Right ventricle myocardium superior (tissue), 1 donor: ENCODE measurements around the gene PARVB. TPM values are rescaled to one million over a fixed set of nuclear protein-coding genes. Genes with fewer than 3 reads are reported as not detected.

Experiments
- ATAC-seq: fragments of 200-7000 bp; cut with Tn5 transposase; one replicate; pipeline ENCODE4 v1.9.1; 2020; ENCODE audit warnings: mild to moderate bottlenecking; ENCODE audit not compliant: poor library complexity
- DNase-seq: peaks from one replicate; pipeline ENCODE4 v3.0.0-alpha.2; 2020
- intact Hi-C: fragments of 100-400 bp; cut with DNase I; formaldehyde crosslinking; loops from one replicate; pipeline ENCODE4 v1.11.2; 2022
- total RNA-seq: library from RNA; stranded (reverse); fragmentation: NEBNext Ultra II Directional; extraction: Animal tissue kit (Norgen Biotek cat#: 25700); gene quantifications from one replicate; pipeline ENCODE4 v1.2.1, GENCODE V29; 2021
- donor health status: DM: no; HTN: yes; CAD: no; lungs with severe emphysema.

The PARVB gene
- total RNA-seq, 1 donor from 2014 or later: 194 TPM

DNA sequence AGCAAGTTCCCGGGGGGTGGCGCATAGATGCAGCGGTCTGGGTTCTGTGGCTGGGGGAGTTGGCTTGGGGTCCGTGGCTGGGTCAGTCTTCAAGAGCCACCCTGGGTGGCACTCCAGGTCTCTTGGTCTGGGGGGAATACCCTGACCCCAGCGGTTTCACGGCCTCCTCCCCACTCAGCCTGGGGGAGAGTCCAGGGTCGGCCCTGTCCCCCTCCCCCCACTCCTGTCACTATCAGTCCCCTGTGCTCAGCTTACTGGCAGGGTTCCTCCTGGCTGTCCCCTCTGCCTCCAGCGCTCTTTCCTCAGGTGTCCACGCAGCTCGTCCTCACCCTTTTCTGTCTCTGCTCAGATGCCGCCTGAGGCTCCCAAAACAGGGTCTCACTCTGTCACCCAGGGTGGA is 88.1 kb downstream of the PARVB start:
- ATAC-seq (peak; percentile 52), DNase-seq (peak; percentile 38)
- intact Hi-C loops: no loop called here

DNA sequence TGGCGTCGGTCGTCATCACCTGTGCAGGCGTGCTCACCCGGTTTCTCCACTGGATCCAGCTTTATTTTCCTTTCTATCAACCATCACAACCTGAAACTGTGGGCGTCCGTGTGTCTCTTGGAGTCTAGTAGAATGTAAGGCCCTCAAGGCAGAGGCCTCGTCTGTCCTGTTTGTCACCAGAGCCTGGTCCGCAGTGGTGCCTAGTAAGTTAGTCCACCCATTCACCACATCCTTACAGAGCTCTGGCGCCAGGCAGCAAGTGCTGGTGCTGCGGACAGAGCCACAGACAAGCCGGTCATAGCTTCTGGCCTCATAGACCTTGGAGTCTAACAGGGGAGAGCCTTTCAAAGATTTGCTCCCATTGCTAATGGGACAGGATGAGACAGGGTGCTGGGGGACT is 92.2 kb downstream of the PARVB start:
- ATAC-seq: peak; percentile 12
- intact Hi-C loops: no loop called here
- DNase-seq: peak; percentile 19

DNA sequence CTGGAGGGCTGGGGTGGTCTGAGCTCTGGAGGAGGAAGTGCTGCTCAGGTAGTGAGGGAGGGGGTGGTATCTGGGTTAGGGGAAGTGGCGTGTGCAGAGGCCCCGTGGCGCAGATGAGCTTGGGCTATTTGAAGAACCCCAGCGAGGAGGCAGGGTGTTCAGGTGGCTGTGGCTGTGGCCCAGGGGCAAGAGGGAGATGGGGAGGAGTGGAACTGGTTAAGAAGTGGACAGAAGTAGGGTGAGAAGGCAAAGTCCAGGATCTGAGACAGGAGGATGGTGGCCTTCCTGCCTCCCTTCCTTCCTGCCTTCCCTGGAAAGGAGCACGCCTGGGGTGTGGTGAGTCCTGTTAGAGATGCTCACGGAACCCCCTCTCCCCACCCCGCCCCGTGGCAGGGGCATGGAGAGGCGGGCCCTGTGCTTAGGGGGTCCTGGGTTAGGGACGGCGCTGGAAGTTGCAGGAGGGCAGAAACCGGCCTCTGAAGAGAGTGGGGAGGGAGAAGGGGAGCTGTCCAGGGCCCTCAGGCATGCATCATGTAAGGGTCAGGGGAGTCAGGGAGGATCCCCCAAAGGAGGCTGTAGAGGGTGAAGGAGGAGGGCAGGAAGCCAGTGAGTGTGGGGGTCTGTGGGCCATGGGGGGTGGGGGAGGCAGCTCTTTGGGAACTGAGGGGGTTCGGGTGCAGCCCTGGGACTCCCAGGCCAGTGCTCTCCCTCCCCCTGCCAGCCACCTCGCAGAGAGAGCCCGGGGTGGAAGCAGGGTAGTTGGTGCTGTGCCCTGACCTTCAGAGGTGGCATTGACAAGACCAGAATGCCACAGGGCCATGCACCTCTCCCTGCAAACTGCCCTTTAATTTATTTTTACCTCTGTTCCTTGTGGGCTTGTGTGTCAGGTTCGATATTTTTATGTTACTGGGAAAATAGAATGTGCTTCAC is 92.9 kb downstream of the PARVB start:
- ATAC-seq: peak; percentile 91
- DNase-seq: peak; percentile 63
- intact Hi-C loops: no loop called here

DNA sequence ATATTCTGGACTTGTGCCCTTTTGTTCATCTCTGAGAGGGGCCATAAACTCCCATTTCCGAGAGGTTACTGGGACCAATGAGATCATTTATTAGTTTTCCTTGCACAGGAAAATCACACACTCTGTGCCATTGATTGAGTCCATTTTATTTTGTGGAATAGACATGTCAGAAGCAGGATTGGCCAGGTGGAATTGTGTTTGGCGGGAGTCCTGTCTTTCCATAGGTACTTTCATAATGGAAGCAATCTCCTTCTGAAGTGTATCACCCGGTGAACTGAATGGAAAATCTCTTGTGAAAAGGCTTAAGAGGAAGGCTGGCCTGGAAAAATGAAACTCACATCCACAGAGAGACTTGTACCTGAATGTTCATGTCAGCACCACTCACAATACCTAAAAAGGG is 93.6 kb downstream of the PARVB start:
- intact Hi-C loops: no loop called here
- ATAC-seq: no peak
- DNase-seq: no peak

DNA sequence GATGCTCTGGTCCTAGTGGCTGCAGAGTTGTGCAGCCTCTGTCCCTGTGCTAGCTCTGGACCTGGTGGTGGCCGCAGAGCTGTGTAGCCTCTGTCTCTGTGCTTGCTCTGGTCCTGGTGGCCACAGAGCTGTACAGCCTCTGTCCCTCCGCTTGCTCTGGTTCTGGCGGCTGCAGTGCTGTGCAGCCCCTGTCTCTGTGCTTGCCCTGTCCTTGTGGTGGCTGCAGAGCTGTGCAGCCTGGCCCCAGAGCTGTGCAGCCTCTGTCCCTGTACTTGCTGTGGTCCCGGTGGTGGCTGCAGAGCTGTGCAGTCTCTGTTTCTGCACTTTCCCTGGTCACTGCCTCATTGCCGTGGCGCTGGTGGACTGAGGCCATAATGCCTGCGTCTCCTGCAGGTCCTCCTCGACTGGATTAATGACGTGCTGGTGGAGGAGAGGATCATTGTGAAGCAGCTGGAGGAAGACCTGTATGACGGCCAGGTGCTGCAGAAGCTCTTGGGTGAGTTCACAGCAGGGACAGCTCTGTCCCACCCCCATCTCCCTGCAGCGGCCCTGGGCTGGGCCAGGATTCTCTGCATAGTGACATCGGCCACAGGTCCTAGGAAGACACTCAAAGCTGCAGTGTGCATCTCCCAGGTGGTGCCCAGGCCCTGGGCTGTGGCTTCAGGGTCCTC is 94.7 kb downstream of the PARVB start:
- no peak for ATAC-seq
- peak; percentile 19 for DNase-seq
- intact Hi-C loops: no loop called here

DNA sequence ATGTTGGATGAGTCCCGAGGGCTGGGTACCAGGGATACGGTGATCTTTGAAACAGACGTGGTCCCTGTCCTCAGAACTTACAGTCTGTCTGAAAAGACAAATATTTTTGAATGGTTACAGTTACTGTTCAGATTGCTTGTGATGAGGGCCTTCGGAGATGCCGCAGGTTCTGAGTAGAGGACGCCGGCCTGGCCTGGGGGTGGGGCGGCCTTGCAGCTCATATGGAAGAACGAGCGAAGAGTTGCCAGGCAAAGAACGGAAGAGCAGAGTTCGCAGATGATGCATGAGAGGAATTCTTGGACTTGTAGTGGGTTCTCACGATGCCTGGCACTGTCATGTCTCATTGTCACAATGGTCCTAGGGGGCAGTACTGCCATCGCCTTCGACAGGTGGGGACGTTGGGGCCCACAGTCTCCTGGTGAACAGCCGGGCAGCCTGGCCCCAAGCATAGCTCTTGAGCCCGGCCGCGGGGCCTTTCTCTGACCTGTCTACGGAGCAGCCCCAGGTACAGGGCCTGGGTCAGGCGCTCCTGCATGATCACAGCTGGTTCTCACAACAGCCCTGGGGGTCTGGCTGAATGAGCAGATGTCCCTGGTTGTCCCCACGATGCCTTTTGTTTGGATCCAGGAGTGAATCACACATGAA is 95.7 kb downstream of the PARVB start:
- ATAC-seq: no peak
- intact Hi-C loops: no loop called here
- peak; percentile 27 for DNase-seq

DNA sequence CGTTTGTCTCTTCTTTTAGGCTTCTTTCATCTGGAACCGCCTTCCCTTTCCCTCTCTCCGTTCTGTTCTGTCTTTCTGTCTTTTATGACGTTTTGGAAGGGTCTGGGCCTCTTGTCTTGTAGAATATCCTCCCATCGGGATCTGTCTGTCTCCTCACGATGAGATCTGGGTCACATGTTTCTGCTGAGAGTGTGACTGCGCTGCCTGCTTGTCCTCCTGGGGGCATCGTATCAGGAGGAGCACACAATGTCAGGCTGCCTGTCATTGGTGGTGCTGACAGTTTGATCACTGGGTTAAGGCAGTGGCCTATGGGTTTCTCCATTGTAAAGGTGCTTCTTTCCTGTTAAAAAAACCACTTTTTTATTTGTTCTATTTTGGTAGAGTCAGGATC is 96.2 kb downstream of the PARVB start:
- ATAC-seq: no peak
- intact Hi-C loops: no loop called here
- no peak for DNase-seq

DNA sequence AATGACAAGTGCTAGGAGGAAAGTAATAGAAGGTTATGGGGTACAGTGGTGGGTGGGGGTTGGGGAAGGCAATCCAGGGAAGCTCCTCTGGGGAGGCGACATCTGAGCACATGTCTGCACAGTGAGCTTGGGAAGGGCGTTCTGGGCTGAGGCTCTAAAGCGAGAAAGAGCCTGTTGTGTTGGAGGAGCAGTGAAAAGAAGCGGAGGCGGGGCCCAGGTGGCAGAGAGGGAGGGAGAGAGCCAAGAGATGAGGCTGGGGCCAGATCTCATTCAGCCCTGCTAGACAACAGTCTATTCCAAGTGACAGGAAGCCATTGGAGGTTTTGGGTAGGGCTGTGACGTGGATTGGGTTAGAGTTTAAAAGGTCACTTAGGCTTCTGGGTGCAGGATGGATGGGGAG is 101.3 kb downstream of the PARVB start:
- ATAC-seq: no peak
- DNase-seq: peak; percentile 18
- intact Hi-C loops: no loop called here

DNA sequence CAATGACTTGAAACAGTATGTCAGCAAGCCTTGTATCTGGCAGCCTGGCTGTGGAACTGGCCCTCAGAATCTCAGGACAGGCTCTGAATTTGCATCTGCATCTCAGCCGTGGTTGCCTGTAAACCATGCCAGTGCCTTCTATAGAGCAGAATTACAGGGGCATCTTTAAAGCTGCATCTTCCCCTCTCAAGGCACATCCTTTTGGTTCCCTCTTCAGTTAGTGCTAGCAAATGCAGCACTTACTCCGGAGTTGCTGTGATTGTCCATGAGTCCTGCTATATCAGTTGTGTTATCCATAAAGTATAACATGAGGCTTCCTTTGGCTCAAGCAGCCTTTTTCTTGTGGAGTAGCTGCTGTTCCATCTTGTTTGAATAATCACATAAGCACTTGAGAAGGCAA is 102.7 kb downstream of the PARVB start:
- ATAC-seq: no peak
- intact Hi-C loops: no loop called here
- DNase-seq: peak; percentile 6

DNA sequence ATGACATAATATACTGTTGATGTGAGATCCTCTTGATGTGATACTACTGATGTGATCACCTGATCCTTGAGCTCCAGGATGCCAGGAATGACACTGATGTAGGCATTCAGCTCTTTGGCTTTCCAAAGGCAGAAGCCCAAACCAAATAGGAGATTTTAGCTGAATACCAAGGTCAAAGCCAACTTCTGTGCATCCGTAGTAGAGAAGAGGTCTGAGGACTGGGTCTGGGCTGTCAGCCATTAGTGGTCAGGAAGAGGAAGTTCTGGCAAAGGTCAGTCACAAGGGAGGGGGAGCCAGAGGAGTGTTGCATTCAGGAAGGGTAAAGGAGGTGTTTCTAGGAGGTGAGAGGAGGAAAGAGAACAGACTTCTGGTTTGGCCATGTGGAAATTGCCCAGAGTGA is 103.3 kb downstream of the PARVB start:
- DNase-seq (peak; percentile 38), ATAC-seq (peak; percentile 66)
- intact Hi-C loops: no loop called here

DNA sequence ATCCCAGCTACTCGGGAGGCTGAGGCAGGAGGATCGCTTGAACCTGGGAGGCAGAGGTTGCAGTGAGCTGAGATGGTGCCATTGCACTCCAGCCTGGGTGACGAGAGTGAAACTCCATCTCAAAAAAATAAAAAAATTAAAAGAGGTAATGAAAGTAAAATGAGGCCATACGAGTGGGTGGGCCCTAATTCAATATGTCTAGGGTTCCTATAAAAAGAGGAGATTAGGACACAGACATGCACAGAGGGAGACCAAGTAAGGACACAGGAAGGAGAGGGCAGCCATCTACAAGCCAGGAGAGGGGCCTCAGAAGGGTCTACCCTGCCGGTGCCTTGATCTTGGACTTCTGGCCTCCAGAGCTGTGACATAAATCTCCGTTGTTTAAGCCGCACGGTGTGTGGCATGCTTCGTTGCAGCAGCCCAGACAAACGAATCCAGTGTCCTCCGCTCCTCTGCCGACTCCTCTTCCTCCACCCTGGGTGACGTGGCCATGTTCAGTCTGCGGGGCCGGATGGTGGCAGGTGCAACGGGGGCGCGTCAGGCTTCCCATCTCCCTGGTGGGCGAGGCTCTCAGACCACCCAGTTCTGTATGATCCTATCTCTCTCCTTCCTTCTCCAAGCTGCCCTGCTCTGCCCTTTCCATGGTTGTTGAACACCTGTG is 105.0 kb downstream of the PARVB start:
- intact Hi-C loops: no loop called here
- no peak for ATAC-seq
- DNase-seq: peak; percentile 26

DNA sequence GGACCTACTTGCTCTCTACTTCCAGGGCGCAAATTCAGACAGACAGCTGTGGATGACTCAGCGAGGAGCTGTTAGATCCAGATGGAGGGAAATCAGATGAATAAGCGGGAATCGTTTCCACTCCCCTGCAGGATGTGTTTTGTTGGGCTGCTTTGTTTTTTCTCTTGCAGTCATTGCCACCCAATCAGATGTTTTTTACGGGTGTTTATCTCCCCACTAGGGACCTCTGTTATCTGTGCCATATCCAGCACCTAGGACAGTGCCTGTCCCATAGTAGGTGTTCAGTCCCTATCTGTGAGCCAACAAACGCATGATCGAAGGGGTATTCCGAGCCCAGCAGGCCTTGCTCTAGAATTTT is 105.5 kb downstream of the PARVB start:
- DNase-seq (no peak), ATAC-seq (no peak)
- intact Hi-C loops: no loop called here

DNA sequence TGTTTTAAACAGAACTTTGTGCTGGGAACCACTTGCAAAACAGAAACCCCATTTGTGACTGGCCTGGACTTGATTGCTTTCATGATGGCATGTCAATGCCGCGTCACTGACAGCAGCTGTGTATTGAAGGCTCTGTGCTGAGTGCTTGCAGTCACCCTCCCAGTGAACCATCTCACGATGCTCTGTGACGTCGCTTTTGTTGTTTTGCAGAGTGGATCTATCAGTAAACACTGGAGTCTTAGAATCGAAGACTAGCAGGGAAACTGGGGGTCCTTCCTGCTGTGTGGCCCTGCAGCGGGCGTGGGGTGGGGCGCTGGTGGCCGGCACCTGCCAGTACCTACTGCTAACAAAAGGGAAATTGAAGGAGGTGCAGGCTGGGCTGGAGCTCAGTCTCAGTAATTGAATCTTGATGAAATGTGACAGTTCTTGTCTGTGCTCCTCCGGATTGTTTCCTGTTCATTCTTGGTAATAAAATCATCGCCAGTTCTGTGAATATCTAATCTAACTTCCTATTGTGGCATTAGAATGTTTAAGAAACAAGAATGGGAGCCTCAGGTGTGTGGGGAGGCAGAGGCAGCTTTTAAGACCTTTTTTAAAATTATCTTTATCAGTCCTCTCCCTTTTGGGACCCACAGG is 106.1 kb downstream of the PARVB start:
- DNase-seq: peak; percentile 16
- intact Hi-C loops: no loop called here
- ATAC-seq: no peak

DNA sequence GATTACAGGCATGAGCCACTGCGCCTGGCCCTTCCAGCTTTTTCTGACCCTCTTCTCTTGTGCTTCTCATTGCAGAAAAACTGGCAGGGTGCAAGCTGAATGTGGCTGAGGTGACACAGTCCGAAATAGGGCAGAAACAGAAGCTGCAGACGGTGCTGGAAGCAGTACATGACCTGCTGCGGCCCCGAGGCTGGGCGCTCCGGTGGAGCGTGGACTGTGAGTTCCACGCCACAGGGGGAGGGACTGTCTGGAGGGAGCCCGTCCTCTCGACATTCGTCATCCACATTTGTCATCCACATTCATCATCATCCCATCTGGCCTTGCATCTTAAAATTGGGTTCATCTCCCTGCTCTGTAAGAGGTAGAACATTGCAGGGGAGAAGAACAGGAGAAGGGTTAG is 107.3 kb downstream of the PARVB start:
- intact Hi-C loops: no loop called here
- DNase-seq: peak; percentile 8
- no peak for ATAC-seq

DNA sequence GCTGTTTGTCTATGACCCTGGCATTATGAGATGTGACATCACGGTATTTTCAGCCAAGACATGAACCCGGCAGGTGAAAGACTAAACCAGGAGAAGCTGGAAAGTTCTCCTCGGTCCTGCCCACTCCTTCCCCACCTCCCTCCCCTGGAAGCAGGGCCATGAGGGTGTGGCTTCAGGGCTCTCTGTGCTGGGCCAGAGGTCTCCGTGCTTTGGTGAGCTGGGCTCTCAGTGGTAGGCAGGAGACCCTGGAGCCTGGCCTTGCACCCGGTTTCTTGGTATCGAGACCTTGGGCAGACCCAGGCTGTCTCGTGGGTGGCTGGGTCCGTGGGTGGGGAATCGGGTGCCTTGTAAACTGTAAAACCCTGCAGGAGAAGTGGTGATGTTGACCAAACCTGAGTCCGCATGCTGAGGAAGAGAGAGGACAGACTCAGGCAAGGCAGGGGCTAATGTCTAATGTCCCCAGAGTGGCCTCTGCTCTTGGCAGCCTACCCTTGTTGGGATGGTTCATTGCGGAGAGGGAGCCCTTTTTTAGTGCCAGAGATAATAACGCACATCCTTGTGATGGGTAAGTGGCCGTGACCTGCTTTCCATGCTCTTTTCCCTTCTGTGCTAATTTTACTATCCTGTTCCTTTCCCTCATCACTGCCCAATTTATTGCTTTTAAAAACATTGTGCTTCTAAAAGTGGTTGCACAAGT is 108.0 kb downstream of the PARVB start:
- intact Hi-C loops: no loop called here
- DNase-seq: peak; percentile 37
- peak; percentile 37 for ATAC-seq

DNA sequence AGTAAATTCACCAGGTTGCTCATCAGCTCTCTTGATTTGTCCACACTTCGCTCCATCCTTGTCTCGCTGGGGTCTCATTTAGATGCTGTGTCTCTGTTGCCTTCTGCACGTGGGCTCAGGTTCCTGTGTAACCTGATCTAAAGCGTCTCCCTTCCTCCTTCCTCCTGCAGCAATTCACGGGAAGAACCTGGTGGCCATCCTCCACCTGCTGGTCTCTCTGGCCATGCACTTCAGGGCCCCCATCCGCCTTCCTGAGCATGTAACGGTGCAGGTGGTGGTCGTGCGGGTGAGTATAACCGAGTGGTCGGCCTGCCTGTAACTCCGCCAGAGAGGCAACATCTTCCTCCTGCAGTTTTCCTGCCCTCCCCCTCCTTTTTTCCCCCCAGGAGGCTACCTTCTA is 108.6 kb downstream of the PARVB start:
- DNase-seq (no peak), ATAC-seq (no peak)
- intact Hi-C loops: no loop called here

DNA sequence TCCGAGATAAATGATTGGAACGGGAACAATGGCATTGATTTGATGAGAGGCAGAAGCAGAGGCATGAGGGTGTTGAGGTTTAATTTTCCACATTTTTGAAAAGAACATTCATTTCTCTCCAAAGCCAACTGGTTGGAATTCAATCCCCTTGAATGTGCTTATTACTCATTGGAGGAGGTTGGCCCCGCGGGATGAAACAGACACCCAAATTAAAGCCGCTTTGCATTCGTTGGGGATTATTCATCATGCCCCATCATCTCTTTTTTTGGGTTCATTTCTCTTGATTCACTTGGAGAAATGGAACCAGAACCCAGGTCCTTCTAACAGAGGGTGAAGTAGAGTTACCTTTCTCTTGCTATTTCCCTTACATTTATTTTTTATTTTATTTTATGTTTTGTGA is 109.1 kb downstream of the PARVB start:
- intact Hi-C loops: no loop called here
- ATAC-seq (no peak), DNase-seq (no peak)

DNA sequence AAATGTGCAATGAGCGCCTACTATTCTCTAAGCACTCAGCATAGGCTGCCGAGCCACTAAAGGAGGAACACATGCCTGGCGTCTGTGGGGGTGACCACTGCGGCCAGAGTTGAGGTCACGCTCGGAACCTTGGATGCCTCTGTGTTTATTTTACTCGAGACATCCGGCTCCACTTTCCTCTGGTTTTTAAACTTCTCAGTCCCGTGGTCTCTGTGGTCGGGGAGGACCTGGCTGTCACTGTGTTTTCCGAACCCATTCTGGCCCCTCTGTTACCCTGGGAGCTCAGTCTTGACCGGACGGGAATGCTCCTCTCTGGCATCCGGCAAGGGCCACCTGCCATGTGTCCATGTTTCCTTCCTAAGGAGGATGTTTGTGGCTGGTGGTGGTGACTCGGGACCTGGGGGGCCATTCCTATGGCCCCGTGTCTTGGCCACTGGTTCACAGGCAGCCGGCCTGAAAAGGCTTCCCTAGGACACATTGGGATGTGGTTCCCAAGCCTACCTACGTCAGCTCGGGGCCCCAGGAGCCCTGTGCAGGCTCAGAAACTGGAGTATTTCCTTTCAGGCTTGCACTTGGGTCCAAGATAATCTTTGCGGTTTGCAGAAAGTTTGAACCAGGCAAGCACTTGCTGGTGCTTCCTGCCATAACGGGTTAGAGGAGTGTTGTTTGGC is 109.9 kb downstream of the PARVB start:
- no peak for ATAC-seq
- DNase-seq: peak; percentile 43

More for the DNA sequence above, 109.9 kb downstream of the PARVB start:
- intact Hi-C loops: no loop called here
